ENCODE measurements around the gene CLASP1.

The CLASP1 gene

DNA sequence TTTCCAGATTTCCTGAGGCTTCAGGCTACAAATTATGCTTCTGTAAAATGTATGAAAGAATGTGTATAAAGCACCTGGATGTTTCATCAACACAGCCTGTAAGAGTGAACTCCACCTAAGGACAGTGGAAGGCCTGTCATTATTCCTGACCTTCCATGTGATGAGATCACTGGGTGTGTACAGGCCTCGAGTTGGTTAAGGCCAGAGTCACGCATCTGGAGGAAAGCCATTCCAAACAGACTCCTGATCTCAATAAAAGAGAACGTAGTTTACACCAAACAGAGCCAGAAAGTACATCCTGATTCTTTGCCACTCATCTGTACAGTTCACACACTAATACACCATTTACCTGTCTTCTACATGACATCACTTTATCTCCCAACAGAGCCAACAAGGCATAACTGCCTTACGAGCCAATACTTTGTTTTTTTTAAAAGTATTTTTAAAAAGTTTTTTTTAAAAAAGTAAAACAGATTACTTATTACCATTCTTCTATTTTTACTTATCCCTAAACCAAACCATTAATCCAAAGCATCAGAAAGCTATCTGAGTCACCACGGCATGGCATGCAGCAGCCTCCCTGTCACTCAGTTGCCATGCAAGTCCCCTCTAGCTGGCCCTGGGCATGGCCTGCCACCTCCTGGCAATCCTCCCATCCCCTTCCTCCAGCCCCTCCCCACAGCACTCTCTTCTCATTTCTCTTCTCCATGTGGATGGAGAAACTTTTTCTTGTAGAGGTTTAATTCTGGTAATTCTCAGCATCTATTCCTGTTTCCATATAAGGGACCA lies 285.4 kb downstream of the CLASP1 start:
- no peak overlapping the region for H3K4me3 ChIP-seq (ENCODE audit: low read depth, low read length)
- TF ChIP-seq, protein P1, sequence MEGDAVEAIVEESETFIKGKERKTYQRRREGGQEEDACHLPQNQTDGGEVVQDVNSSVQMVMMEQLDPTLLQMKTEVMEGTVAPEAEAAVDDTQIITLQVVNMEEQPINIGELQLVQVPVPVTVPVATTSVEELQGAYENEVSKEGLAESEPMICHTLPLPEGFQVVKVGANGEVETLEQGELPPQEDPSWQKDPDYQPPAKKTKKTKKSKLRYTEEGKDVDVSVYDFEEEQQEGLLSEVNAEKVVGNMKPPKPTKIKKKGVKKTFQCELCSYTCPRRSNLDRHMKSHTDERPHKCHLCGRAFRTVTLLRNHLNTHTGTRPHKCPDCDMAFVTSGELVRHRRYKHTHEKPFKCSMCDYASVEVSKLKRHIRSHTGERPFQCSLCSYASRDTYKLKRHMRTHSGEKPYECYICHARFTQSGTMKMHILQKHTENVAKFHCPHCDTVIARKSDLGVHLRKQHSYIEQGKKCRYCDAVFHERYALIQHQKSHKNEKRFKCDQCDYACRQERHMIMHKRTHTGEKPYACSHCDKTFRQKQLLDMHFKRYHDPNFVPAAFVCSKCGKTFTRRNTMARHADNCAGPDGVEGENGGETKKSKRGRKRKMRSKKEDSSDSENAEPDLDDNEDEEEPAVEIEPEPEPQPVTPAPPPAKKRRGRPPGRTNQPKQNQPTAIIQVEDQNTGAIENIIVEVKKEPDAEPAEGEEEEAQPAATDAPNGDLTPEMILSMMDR (IDR thresholded peaks at IDR 0.05; ENCODE audit: borderline replicate concordance, insufficient read depth, low read depth, low read length), result no peak

DNA sequence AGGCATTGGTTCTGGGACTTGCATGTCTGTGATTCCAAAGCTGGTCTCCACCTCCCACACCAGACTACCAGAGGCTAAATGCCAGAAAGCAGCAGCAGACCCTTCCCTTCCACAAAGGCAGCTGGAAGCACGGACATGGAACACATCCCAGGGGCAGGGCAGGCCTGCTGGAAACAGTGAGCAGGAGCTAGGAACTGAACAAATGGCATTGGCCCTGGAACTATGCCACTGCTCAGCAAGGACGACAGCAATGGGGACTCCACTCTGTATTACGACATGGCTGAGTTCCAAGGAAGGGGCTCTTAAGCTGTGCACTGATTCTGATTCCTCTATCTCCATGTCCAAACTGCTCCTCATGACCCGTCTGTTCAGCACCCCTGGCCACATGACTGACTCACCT lies 286.5 kb downstream of the CLASP1 start:
- no peak overlapping the region for H3K4me3 ChIP-seq (ENCODE audit: low read depth, low read length)
- TF ChIP-seq, protein P1 (IDR thresholded peaks at IDR 0.05; ENCODE audit: borderline replicate concordance, insufficient read depth, low read depth, low read length), result no peak

DNA sequence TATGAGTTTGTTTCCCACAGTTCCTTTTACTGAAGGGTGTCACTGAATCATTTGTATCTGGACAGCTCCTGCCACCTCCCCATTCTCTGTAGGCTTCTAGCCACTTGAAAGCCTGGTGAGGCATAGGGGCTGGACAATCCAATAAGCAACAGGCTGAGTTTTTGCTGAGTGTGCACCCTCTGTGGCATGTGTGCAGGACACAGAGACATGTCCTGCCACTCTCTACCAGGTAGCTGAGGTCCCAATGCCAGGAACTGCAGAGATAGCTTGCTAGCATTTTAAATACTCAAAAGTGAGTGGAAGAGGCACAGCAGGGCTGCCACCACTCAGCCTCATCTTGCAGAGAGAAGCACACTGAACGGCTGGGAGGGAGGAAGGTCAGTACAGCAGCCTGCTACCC lies 287.0 kb downstream of the CLASP1 start:
- TF ChIP-seq, protein P1 (IDR thresholded peaks at IDR 0.05; ENCODE audit: borderline replicate concordance, insufficient read depth, low read depth, low read length), result no peak
- H3K4me3 ChIP-seq (ENCODE audit: low read depth, low read length), result no peak overlapping the region

DNA sequence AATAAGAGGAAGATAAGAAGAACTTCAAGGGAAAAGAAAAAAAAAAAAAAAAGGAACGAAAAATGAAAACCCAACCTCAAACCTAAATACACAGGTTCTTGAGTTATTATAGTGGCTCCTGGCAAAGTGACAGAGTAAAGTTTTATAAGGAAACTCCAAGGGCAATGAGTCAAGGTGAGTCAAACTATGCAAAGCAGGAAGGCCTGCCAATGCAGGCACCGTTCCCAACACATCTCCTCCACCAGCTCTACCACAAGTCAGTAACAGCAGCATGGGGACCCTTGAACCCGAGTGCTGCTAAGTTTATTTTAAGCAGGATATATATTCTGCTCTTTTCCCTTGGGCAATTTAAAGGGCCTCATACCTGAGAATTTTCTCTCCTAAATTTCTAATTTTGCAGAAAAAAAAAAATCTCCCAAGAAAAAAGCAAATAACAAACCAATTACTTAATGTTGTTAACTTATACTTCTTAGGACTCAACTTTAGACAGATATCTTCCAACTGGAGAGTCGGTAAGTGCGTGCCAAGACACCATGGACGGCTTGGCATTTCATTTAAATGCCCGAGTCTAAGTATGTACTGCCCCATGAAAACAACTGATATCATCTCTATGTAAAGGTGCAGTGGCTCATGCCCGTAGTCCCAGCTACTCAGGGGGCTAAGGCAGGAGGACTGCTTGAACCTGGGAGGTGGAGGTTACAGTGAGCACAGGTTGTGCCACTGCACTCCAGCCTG lies 288.5 kb downstream of the CLASP1 start:
- TF ChIP-seq, protein P1 (IDR thresholded peaks at IDR 0.05; ENCODE audit: borderline replicate concordance, insufficient read depth, low read depth, low read length), result no peak
- no peak overlapping the region for H3K4me3 ChIP-seq (ENCODE audit: low read depth, low read length)

DNA sequence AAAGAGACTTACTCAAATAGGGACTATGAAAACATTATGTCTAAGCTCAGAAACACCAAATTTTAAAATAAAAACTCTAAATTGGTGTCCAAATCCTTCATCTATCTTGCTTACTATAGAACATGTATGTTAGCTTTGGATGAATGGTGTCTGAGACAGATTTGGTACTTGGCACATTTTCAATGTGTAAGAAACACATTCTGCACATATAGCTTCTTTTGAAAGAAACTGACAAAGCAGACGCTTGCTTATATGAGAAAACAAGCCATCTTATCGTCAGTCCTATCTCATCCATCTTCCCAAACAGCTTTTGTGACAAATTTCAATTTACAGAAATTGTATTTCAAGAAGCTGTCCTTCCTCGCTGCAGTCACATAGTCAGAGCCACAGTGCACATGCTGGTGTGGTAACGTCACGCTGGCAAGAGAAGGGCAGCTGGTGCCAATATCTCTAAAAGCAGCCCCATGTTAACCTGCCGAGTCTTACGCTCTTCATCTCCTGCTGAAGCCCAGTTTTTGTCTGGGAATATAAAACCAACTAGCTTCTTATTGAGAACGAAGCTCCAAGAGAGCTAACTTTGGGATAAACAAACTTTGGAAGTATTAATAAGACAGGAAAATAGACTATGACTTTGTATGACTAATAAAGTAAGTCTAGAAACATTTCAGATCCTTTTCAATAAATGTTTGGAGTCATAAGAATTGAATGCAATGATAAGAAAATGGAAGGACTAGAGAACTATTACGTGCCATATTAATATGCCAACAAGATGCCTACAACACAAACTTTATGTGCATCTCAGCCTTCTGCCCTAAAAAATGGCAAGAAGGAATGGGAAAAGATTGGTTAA lies 289.3 kb downstream of the CLASP1 start:
- H3K4me3 ChIP-seq (ENCODE audit: low read depth, low read length), result no peak overlapping the region
- TF ChIP-seq, protein P1 (IDR thresholded peaks at IDR 0.05; ENCODE audit: borderline replicate concordance, insufficient read depth, low read depth, low read length), result no peak

DNA sequence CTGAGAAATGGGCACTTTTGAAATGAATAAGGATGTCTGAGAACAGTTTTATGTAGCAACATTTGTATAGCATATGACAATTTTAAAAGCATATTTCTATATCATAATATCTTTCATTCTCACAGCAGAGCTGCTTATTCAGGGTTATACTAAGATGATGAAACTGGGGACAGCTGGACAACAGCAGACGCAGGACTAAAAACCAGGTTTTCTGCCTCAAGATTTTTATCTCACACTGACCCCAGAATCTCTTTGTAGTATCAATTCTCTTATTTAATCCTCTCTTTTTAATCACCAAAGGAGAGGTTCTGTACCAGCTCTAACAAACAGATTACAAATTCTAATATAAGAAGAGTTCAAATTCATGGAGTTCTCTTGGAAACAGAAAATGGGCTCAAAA lies 290.1 kb downstream of the CLASP1 start:
- TF ChIP-seq, protein P1 (IDR thresholded peaks at IDR 0.05; ENCODE audit: borderline replicate concordance, insufficient read depth, low read depth, low read length), result no peak
- H3K4me3 ChIP-seq (ENCODE audit: low read depth, low read length), result no peak overlapping the region
